ENCODE results near the gene CDK14. TPM values are rescaled to one million over a fixed set of nuclear protein-coding genes. Genes with fewer than 3 reads are reported as not detected.
"Not testable (repeated sequence)": the region's sequence is repeated elsewhere in the genome, so short reads cannot be mapped to it uniquely, and the experiment has no call there.

Gene CDK14
- total RNA-seq, 2 donors from 2014 or later = 8.7 to 13.4 TPM

- 80 to 96% methylated on average over 1 to 6 of the region's 6 CpGs for WGBS, 2 experiments (ENCODE audit: insufficient coverage in 1 of 2, insufficient read length in 1 of 2)
- H3K27ac Mint-ChIP-seq = no peak overlapping the region
These were observed 33.3 kb downstream of the CDK14 start for GRCh38 chr7:90629297-90629918.

DNA sequence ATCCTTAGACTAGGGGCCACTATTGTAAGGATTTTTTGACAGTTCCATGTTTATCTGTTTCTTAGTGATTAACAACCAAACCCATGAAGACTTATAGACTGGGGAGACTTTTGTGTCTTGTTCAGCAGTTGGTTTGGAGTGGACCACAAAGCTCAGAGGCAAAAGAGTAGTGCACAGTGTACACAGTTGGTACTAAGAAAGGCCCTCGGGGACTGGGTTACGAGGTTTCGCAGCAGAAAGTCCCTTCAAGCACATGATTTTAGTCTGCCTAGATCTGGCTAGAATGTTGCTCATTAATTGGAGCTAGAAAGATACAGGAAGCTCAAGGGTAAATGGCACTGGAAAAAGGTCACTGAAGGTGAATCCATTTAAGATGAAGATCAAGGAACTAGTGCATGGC is 35.4 kb downstream of the CDK14 start:
- Histone ChIP-seq H3K9me3 (ENCODE audit: control insufficient read depth, low read length) (no peaks in the 10 kb centered on the region), H3K36me3 (ENCODE audit: control insufficient read depth, insufficient read depth, low read length) (no peaks in the 10 kb centered on the region), H3K27me3 (ENCODE audit: control insufficient read depth, insufficient read depth, low read length, poor library complexity, severe bottlenecking) (no peaks in the 10 kb centered on the region), H3K4me1 (ENCODE audit: control insufficient read depth, insufficient read depth, low read length) (no peaks in the 10 kb centered on the region), H3K4me3 (ENCODE audit: low read length) (no peak overlapping the region), H3K27ac (ENCODE audit: low read depth, low read length) (no peak overlapping the region), H3K9ac (ENCODE audit: extremely low read depth, low read length, poor library complexity, severe bottlenecking) (no peak overlapping the region)
- peaks cover 1% of the 10 kb centered on the region for H3K4me1 Mint-ChIP-seq
- TF ChIP-seq, protein P1, sequence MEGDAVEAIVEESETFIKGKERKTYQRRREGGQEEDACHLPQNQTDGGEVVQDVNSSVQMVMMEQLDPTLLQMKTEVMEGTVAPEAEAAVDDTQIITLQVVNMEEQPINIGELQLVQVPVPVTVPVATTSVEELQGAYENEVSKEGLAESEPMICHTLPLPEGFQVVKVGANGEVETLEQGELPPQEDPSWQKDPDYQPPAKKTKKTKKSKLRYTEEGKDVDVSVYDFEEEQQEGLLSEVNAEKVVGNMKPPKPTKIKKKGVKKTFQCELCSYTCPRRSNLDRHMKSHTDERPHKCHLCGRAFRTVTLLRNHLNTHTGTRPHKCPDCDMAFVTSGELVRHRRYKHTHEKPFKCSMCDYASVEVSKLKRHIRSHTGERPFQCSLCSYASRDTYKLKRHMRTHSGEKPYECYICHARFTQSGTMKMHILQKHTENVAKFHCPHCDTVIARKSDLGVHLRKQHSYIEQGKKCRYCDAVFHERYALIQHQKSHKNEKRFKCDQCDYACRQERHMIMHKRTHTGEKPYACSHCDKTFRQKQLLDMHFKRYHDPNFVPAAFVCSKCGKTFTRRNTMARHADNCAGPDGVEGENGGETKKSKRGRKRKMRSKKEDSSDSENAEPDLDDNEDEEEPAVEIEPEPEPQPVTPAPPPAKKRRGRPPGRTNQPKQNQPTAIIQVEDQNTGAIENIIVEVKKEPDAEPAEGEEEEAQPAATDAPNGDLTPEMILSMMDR (conservative IDR thresholded peaks at IDR 0.05) = no peak
- H3K36me3 Mint-ChIP-seq (ENCODE audit: low read depth) = no peaks in the 10 kb centered on the region
- H3K27me3 Mint-ChIP-seq (ENCODE audit: insufficient read depth) = no peaks in the 10 kb centered on the region
- H3K9me3 Mint-ChIP-seq = peaks cover under 1% of the 10 kb centered on the region
- WGBS, 2 experiments (ENCODE audit: insufficient coverage in 1 of 2, insufficient read length in 1 of 2) = 96 to 100% methylated on average over 3 of the region's 3 CpGs
- H3K27ac Mint-ChIP-seq = no peak overlapping the region
- H3K4me3 Mint-ChIP-seq = no peak overlapping the region
- DNase-seq = no peak

More at GRCh38 chr7:90629297-90629918, 33.3 kb downstream of the CDK14 start:
- Histone ChIP-seq H3K9me3 (ENCODE audit: control insufficient read depth, low read length) (no peaks in the 10 kb centered on the region), H3K4me3 (ENCODE audit: low read length) (no peak overlapping the region), H3K27me3 (ENCODE audit: control insufficient read depth, insufficient read depth, low read length, poor library complexity, severe bottlenecking) (no peaks in the 10 kb centered on the region), H3K36me3 (ENCODE audit: control insufficient read depth, insufficient read depth, low read length) (no peaks in the 10 kb centered on the region), H3K4me1 (ENCODE audit: control insufficient read depth, insufficient read depth, low read length) (peaks cover 4% of the 10 kb centered on the region), H3K9ac (ENCODE audit: extremely low read depth, low read length, poor library complexity, severe bottlenecking) (no peak overlapping the region), H3K27ac (ENCODE audit: low read depth, low read length) (no peak overlapping the region)
- Mint-ChIP-seq H3K27me3 (ENCODE audit: insufficient read depth) (no peaks in the 10 kb centered on the region), H3K4me1 (peaks cover 17% of the 10 kb centered on the region), H3K36me3 (ENCODE audit: low read depth) (no peaks in the 10 kb centered on the region), H3K4me3 (no peak overlapping the region), H3K9me3 (no peaks in the 10 kb centered on the region)
- DNase-seq = no peak
- TF ChIP-seq, protein P1 (conservative IDR thresholded peaks at IDR 0.05) = peak; percentile 86

- not testable (repeated sequence) for H3K9me3 ChIP-seq (ENCODE audit: control insufficient read depth, low read length); H3K27ac ChIP-seq (ENCODE audit: low read depth, low read length); H3K4me3 Mint-ChIP-seq; H3K4me1 Mint-ChIP-seq; H3K4me3 ChIP-seq (ENCODE audit: low read length); H3K9ac ChIP-seq (ENCODE audit: extremely low read depth, low read length, poor library complexity, severe bottlenecking); H3K36me3 ChIP-seq (ENCODE audit: control insufficient read depth, insufficient read depth, low read length); H3K27me3 Mint-ChIP-seq (ENCODE audit: insufficient read depth); H3K27me3 ChIP-seq (ENCODE audit: control insufficient read depth, insufficient read depth, low read length, poor library complexity, severe bottlenecking); H3K4me1 ChIP-seq (ENCODE audit: control insufficient read depth, insufficient read depth, low read length); H3K27ac Mint-ChIP-seq; DNase-seq
- Mint-ChIP-seq H3K36me3 (ENCODE audit: low read depth) (peaks cover 12% of the 10 kb centered on the region), H3K9me3 (peaks cover 44% of the 10 kb centered on the region)
- WGBS, 2 experiments (ENCODE audit: insufficient coverage in 1 of 2, insufficient read length in 1 of 2) = 89 to 97% methylated on average over 9 to 14 of the region's 17 CpGs
These were observed 43.6 kb downstream of the CDK14 start for GRCh38 chr7:90639683-90640082.

DNA sequence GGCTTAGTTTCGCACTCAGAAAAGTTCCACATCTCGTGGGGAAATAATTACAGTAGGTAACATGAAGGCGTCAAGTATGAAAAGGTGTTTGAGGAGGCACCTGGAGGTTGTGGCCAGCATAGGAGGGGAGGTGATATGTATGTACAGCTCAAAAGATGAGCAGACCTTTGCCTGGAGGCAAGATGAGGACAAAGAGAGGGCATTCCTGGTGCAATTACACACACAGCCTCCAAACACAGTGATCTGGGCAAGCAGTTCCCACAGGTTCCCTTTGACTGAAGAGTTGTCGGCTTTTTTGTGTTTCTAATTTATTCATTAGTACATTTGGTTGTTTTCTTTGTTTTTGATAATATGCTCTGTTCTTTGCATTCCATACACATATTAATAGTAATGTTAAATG is 46.9 kb downstream of the CDK14 start:
- Histone ChIP-seq H3K4me1 (ENCODE audit: control insufficient read depth, insufficient read depth, low read length) (no peaks in the 10 kb centered on the region), H3K27ac (ENCODE audit: low read depth, low read length) (no peak overlapping the region), H3K9me3 (ENCODE audit: control insufficient read depth, low read length) (peaks cover 4% of the 10 kb centered on the region), H3K4me3 (ENCODE audit: low read length) (no peak overlapping the region), H3K27me3 (ENCODE audit: control insufficient read depth, insufficient read depth, low read length, poor library complexity, severe bottlenecking) (no peaks in the 10 kb centered on the region), H3K9ac (ENCODE audit: extremely low read depth, low read length, poor library complexity, severe bottlenecking) (no peak overlapping the region), H3K36me3 (ENCODE audit: control insufficient read depth, insufficient read depth, low read length) (no peaks in the 10 kb centered on the region)
- no peak overlapping the region for H3K27ac Mint-ChIP-seq
- no peaks in the 10 kb centered on the region for H3K4me1 Mint-ChIP-seq
- WGBS, 2 experiments (ENCODE audit: insufficient coverage in 1 of 2, insufficient read length in 1 of 2) = 85 to 88% methylated on average over 3 to 4 of the region's 4 CpGs
- peaks cover 12% of the 10 kb centered on the region for H3K36me3 Mint-ChIP-seq (ENCODE audit: low read depth)
- H3K9me3 Mint-ChIP-seq = peaks cover 38% of the 10 kb centered on the region
- no peak overlapping the region for H3K4me3 Mint-ChIP-seq
- no peak for DNase-seq
- TF ChIP-seq, protein P1 (conservative IDR thresholded peaks at IDR 0.05) = no peak
- H3K27me3 Mint-ChIP-seq (ENCODE audit: insufficient read depth) = peaks cover 2% of the 10 kb centered on the region
